RCC 7860 (cell line): Measurements from ENCODE around the gene SLC25A21.

ENCODE experiments used
- DNase-seq: peaks from one replicate; pipeline ENCODE4 v3.0.0-alpha.2; 2015; ENCODE audit warnings: low spot score
- FAIRE-seq: peaks from 2 replicates; lab custom pipeline; 2012; peaks lifted over from hg19 to GRCh38; lab: Jason Lieb, UNC

Gene SLC25A21

GRCh38 chr14:37051153-37051552, 121.3 kb downstream of the SLC25A21 start:
- no peak for DNase-seq
- FAIRE-seq, result no peak

- FAIRE-seq (peak; percentile 30), DNase-seq (peak; percentile 23)
Measured at GRCh38 chr14:37048666-37049071, 123.7 kb downstream of the SLC25A21 start.

- no peak for DNase-seq
- no peak for FAIRE-seq
Measured at GRCh38 chr14:37047996-37048395, 124.4 kb downstream of the SLC25A21 start.

GRCh38 chr14:37047226-37047625, 125.2 kb downstream of the SLC25A21 start:
- no peak for DNase-seq
- no peak for FAIRE-seq

GRCh38 chr14:37046815-37047214, 125.6 kb downstream of the SLC25A21 start:
- DNase-seq, result no peak
- FAIRE-seq, result no peak

- FAIRE-seq, result no peak
Measured at GRCh38 chr14:37045340-37046061, 126.9 kb downstream of the SLC25A21 start.

DNA sequence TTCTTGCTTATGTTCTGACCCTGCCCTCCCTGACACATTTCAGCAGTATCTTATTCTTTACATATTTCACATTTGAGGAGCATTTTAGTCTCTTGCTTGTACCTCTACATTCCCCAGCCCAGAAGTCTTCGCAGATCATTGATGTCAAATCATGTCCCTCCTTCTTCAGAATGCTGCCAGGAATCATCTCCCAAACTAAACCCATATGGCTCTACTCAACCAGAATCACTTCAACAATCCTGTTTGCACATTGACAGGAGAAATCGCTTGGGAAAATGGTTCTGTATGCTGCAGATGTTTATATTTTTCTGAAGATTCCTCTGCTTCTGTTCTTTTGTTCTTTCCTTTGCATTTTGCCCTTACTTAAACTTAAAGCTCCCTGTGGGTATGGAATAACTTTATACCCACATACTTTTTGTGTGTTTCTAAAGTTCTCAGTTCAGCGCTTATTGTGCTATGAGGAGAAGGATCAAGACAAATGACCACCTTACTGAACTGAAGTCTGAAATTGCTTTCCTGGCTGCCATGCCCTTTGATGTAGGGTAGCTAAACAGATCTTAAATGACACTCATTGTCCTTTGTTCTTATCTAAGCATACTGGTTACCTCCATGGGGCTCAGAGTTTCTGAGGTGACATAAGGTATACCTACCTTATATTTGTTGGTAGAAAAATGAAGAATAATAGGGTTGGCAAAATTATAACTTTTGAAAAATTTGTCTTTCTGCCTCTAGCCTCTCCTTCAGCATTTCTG, 134.6 kb downstream of the SLC25A21 start:
- DNase-seq (no peak), FAIRE-seq (no peak)

More at GRCh38 chr14:37045340-37046061, 126.9 kb downstream of the SLC25A21 start:
- DNase-seq, result no peak

DNA sequence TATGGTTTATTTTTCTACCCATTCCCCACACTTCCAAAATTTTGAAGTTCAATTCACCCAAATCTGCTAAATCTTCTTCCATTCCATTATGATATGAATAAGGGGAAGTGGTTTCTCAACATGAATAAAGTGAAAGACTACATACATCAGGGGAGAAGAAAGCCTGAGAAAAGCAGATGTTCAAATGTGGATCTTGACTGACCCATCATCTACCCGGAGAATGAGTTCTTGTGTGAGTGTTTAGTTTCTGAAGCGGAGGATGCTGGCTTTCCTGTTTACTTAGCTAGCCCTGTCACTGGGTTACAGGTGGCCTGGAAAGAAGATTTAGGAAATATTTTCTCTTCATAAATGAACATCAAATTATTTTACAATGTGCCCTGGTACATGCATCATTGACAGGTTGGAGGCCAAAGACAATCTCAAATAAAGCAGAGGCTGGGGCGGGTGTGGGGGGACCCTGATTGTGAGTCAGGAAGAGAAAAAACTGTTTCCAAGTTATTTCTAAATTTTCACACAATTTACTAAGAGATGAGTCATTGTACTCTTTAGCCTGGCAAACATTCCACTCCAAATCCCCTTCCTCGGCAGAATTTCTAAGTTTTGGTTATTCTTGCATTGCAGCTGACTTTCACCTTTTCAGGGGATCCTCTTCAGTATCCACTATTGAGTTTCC, 135.6 kb downstream of the SLC25A21 start:
- no peak for DNase-seq
- FAIRE-seq, result no peak

DNA sequence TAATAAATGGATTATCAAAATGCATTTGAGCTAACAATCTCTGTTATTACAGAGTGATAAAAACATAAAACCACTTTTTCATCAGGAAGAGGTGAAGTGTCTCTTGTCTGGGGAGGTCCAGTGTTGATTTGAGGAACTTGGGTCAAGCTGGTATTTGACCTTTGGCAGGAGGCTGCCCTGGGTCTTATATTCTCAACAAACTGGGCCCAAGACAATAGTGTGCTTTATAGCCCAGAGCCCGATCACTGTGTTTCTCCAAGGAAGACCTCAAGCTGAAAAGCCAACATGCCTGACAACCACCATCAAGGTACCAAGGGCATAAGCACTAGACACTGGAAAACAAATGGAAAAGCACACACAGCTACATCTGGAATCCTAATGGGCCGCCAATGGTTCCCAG, 137.0 kb downstream of the SLC25A21 start:
- DNase-seq (no peak), FAIRE-seq (no peak)

DNA sequence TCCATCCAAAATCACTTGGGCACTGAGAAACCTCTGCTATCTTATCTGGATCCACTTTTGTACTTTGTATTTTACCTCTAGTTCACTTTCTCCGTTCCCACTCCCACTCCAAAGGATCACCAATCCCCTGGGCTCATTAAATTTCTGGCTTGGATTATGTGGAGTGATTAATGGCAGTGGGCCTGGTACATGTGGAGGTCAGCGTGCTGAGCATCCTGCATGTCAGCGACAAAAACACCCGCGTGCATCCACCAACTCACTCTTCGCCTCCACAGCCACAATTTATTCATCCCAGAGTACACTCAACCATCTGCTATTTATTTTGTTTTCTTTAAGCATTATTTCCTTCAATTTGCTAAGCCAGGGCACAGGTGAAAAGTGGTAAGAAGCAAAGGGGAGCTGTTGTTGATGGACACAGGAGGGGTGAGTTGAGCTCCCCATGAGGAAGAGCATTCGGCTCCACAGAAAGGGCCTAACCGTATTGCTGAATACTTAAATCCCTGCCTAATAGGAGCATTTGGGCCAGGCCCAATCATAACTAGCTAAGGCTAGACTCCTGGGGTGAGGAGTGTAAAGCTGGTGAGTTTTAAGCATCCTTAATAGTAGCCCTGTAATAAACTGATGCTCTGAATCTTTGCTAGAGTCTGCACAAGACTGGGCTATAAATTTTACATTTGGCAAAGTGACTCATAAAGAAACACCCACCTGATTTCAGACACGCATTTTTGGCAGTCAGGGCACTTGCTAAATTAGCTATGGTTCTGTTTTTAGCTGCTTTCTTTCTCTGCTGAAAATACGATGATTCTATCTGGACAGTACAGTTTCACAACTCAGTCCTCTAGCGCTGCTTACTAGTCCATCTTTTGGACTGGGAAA, 137.8 kb downstream of the SLC25A21 start:
- DNase-seq (no peak), FAIRE-seq (no peak)

DNA sequence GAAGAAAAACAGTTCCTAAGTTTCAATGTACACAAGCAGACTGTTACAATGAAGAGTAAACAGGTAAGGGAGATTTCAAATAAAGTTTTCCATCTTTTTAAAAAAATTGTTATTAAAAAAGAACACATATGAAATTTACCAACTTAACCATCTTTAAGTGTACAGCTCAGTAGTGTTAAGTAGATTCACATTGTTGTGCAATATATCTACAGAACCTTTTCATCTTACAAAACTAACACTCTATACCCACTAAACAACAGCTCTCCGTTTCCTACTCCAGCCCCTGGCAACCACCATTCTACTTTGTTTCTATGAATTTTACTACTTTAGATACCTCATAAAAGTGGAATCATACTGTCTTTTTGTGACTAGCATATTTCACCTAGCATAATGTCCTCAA, 139.5 kb downstream of the SLC25A21 start:
- no peak for DNase-seq
- no peak for FAIRE-seq

DNA sequence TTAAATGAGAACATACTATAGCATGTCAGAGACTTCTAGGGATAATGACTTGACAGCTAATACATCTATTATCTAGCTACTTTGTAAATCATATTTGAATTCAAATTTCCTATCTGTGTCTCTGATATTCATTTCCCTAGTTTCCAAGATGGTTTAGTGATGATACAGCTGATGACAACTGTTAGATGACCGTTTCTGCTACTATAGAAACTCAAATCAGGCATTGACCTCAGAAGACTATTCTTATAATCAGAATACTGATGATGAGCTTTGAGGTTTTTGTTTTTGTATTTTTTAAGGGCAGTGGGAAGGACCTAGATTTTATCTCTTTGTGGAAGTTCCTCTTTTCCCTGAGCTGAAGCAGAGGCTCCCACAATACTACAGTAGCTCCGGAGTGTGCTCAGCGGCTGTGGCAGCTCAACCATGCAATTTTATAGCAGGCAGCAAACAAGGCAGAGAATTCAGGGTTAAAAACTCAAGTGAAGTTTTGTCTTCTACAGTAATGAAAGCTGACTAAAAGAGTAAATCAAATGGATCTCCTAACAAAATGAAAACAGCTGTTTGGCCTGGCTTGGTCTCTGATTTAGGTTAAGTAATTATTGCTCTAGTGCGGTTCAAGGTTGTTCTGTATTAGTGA, 145.1 kb downstream of the SLC25A21 start:
- FAIRE-seq (no peak), DNase-seq (no peak)

GRCh38 chr14:37023875-37024565, 148.4 kb downstream of the SLC25A21 start:
- FAIRE-seq (no peak), DNase-seq (no peak)

DNA sequence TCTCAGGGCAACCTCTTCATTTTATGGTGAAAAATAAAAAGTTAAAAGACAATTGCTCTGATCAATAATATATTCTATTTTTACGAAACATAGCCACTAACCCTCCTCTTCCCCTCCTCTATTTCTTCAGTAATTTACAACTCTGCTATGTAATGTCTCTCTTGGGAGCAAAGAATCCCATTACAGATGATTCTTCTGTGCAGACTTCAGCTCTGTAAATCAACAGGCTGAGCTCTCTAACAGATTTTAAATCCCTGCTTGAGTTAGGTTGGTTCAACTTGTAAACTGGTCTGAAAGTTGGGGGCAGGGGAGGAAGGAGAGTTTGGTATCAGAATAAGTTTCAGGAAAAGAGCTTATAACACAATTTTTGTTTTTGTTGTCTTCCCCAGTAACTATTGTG, 151.0 kb downstream of the SLC25A21 start:
- no peak for FAIRE-seq
- no peak for DNase-seq

GRCh38 chr14:37019488-37019887, 152.9 kb downstream of the SLC25A21 start:
- FAIRE-seq (no peak), DNase-seq (no peak)

DNA sequence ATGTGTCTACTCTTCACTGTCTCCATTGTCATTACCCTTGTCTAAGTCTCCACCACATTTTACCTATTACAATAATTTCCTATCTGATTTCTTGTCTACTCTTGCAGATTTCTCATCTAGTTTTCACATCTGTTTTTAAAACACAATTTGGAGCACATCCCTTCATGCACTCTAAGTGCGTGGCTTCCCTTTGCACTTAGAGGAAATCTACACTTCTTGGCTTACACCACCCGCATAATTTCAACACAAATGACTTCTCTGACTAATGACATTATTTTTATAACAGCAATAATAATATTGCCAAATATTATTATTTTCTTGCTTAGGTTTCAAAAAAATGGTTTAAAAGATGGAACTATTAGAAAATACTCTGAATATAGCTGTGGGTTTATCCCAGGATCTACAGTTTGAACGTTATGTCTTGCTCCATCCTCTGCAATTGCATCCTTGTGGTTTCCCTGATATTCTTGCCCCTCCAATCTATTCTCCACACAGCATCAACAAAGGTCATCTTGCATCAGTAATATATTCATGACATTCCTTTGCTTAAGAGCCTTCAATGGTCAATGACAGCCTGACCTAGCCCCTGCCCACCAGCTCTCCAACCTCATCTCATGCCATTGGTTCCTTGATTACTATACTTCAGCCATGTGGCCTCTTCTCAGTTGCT, 153.7 kb downstream of the SLC25A21 start:
- DNase-seq (no peak), FAIRE-seq (no peak)

DNA sequence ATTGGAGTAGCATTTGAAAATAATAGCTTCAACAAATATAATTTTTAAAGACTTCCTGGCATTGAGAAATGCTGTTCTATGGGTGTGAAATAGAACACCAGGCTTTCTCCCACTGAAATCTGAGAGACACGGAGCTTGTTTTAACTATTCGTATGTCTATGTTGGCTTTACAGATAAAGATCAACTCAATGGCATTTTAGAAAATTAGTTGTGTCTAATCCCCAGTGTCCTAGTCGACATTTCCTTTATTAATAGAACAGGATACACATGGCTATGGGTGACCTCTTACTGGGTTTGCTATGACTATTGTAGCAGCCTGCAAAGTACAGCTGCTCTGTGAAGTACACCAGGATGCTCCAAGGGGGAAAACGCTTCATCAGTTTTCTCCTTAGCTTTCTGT, 159.3 kb downstream of the SLC25A21 start:
- DNase-seq, result no peak

GRCh38 chr14:36998686-36999085, 173.7 kb downstream of the SLC25A21 start:
- FAIRE-seq, result no peak

More for the DNA sequence above, 159.3 kb downstream of the SLC25A21 start:
- FAIRE-seq, result no peak

GRCh38 chr14:36997843-36998242, 174.6 kb downstream of the SLC25A21 start:
- DNase-seq (no peak), FAIRE-seq (no peak)

More at GRCh38 chr14:36998686-36999085, 173.7 kb downstream of the SLC25A21 start:
- DNase-seq, result no peak
